NCI-H146 treated with DMSO at 0.1 percent for 48 hours (cell line): Measurements from ENCODE around the gene IGFN1.

Experiments
- DNase-seq: peaks from one replicate; lab custom pipeline; 2025; ENCODE audit not compliant: unreplicated experiment; lab: John Stamatoyannopoulos, UW

The IGFN1 gene

DNA sequence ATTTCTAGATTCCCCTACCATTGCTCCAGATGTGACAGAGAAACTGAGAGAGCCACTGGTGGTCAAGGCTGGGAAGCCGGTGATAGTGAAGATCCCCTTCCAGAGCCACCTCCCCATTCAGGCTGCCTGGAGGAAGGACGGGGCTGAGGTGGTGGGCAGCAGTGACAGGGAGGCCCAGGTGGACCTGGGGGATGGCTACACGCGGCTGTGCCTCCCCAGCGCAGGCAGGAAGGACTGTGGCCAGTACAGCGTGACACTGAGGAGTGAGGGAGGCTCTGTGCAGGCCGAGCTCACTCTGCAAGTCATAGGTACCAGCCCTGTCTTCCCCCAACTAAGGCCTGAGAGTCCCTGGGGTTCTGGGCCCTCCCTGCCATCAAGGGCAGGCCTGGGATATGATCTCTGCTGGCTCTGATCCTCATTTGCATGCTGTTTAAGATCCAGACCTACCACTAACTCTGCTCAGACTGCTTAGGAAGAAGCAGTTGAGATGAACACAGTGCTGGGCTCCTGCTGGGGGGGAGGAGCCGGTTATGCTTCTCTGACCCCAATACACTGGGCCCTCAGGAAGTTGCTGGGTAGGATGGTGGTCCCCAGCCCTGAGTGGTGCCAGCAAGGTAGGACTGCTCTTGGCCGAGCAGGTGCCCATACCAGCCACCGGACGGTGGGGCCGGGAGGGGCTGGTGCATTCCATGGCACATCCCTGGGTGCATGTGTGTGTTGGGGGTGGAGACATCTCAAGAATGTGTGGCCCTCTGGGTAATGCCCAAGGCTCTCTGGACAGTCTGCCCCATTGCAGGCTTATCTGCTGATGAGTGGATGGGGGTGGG is 25.1 kb downstream of the IGFN1 start:
- no peak for DNase-seq

DNA sequence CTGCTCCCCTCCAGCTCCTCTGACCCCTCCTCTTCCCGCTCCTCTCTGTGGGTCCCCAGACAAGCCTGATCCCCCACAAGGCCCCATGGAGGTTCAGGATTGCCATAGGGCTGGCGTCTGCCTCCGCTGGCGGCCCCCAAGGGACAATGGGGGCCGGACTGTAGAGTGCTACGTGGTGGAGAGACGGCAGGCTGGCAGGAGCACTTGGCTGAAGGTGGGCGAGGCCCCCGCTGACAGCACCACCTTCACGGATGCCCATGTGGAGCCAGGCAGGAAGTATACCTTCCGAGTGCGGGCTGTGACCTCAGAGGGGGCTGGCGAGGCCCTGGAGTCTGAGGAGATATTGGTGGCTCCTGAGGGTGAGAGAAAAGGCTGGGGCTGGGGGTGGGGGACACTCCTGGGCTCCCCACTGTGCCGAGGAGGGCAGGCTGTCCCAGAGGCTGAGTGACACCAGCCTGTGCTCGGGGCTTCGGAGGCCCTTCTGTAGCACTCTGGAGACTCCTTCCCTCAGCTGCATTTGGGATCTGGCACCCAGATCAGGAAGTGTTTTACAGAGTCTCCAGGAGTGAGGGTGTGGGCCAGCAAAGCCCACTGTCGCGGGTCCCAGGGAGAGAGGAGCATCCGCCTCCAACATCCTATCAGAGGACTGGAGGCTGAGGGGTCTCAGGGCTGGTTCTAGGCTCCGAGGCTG is 25.9 kb downstream of the IGFN1 start:
- no peak for DNase-seq

DNA sequence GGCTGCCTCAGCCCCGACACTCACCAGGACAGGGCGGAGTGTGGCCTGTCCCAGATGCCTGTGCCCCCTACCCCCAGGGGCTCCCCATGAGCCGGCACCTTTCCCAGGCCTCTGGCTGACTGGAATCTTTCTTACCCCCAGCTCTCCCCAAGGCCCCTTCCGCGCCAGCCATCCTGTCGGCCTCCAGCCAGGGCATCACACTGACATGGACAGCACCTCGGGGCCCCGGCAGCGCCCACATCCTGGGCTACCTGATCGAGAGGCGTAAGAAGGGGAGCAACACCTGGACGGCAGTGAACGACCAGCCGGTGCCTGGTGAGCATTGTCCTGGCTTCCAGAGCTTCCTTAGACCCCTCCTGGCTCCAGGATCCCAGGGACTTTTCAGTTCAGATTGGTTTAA is 26.5 kb downstream of the IGFN1 start:
- no peak for DNase-seq

DNA sequence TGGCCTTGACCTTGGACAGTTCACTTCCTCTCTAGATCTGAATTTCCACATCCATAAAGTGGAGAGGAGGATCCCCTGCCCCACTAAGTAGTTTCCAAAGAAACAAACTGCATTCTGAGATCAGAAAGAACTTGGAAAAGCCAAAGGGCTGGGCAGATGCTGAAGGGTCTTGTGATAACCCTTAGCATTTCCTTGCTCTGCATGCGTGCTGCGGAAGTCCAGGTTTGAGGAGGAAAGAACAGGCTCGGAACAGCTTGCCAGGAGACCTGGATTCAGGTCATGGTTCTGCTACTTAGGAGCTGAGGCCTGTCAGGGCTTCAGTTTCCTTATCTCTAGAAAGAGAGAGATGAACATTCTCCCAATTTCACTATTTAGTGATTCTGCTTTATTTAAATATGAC is 27.2 kb downstream of the IGFN1 start:
- DNase-seq = no peak

DNA sequence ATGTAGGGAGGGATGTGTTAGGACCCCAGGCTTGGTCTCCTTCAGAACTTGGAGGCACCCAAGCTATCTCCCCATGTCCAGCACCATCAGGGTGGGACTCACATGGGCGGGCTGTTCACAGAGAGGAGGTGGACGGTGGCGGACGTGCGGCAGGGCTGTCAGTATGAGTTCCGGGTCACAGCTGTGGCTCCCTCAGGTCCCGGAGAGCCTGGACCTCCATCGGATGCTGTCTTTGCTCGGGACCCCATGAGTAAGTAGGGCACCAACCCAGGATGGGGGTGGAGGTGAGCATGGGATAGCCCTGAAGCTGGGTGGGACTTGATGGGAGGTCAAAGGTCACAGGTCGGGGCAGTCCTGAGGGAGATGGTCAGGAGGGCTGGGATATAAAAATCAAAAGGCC is 27.8 kb downstream of the IGFN1 start:
- DNase-seq = no peak

DNA sequence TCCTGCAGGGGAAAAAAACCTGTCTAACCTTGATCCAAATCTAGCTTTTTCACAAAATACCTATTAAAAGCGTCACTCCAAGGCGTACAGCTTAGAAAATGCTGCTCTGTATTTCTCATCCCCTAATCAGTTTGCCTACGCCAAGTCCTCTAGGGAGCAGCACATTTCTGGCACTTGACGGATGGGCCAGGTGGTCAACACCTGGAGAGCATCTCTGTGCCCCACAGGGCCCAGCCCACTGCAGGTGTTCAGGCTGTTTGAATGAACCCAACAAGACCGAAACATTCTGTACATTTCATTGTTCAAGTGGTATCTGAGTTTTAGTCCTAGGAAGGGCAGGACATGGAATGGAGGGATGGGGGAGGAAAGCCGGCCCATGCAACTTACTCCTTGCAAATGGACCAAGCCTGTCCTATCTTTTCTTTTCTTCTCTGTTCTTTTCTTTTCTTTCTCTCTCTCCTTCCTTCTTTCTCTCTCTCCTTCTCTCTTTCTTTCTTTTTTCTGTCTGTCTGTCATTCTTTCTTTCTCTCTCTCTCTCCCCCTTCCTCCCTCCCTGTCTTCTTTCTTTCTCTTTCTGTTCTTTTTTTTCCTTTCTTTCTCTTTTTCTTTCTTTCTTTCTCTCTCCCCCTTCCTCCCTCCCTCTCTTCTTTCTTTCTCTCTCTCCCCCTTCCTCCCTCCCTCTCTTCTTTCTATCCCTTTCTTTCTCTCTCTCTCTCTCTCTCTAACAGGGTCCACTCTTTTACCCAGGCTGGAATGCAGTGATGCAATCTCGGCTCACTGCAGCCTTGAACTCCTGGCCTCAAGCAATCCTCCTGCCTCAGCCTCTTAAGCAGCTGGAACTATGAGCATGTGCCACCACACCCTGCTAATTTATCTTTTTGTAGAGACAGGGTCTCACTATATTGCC is 29.1 kb downstream of the IGFN1 start:
- no peak for DNase-seq

DNA sequence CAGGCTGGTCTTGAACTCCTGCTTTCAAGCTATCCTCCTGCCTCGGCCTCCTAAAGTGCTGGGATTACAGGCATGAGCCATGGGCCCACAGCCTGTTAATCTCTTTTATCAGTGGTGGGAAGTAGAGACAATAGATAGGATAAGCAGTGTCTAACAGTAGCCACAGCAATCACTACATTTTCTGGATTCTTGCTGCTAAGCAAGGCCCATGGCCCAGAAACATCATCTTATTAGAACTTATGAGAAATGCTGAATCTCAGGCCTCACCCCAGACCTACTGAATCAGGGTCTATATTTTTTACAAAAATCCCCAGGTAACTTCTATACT is 29.7 kb downstream of the IGFN1 start:
- DNase-seq = no peak

DNA sequence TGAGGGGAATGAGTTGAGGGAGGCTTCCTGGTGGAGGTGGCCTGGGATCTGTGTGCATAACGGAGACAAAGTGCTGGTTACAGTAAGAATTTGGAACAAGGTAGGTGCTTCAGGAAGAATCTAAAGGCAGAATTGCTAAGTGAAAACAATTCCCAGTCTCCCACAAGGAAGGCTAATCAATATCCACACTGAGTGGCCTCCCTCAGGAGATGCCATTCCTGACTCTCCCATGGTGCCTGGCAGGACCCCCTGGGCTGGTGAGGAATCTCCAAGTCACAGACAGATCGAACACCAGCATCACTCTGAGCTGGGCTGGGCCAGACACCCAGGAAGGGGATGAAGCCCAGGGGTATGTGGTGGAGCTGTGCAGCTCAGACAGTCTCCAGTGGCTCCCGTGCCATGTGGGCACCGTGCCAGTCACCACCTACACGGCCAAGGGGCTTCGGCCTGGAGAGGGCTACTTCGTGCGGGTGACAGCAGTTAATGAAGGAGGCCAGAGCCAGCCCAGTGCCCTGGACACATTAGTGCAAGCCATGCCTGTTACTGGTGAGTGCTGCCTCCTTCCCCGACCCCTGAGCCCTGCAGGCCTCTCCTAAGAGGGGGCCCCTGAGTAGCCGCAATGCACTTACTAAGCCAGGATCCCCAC is 30.7 kb downstream of the IGFN1 start:
- DNase-seq = no peak

DNA sequence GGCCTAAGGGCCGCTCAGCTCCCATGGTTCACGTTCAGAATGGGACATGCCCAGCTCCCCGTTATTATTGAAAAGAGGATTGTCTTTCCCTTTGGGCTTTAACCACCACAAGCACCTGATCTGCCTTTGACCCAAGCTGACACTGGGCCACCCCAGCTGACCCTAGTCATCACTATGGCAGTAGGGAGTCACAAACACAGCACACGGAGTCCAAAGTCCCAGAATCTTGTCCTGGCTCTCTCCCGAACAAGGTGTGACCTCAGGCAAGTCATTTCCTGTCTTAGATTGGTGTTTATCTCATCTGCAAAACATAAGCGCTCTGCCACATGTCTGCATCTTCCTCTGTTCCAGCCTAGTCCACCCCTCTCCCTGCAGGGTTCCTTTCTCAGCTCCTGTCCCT is 31.5 kb downstream of the IGFN1 start:
- DNase-seq = no peak

DNA sequence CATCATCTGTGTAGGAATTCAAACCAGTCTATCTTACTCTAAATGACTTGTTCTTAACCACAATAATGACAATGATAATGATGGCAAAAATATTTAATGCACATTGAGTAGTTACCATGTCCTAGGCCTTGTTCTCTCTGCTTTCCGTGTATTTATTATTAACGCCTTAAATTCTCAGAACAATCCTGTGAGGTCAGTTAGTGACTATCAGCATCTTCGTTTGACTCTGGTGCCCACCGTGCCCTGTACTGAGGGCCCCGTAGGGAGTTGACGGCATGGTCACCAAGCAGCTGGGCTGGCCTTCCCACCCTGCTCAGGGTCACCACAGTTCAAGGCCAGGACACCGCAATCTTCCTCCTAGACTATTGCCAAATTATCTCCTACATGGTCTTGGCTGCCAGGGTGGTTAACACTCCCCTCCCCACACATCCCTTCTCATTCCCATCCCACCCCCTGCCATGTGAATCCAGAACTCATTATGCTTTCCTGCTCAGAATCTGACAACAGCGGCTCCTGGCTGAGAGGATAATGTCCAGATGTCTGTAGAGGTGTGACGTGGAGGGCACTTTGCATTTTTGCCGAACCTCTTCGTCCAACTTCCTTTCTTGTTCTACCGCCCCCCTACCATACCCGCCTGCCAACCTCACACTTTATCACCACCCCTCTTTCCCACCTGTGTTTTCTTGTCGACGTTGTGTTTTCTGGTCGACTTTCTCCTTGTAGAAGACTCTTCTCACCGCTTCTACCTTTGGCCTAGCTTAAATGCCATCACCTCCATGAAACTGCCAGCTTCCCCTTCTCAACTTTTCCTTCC is 33.4 kb downstream of the IGFN1 start:
- DNase-seq = no peak

DNA sequence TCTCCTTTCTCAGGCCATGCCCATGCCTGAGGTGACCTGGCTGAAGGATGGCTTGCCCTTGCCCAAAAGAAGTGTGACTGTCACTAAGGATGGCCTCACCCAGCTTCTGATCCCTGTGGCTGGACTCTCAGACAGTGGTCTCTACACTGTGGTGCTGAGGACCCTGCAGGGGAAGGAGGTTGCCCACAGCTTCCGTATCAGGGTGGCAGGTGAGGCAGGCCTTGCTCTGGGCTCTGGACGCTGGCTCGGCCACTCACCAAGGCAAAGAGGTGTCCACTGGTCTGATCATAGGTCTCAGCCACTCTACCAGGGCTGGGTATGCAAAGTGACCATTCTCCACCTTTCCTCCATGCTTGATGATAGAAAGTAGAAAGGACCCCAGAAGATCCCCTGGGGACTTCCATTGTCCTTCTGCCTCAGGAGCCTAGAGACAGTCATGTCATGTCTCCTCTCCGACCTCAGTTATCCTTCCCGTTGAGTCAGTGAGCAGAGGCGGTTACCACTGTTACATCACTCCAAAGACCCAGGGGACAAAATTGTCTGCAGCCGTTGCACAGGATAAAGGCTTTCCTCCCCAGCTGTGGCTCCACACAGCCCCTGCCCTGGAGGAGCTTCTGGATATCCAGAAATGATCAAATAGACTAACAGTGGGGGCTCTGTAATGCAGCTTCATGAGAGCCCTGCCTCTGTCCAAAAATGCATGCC is 34.2 kb downstream of the IGFN1 start:
- DNase-seq = no peak

DNA sequence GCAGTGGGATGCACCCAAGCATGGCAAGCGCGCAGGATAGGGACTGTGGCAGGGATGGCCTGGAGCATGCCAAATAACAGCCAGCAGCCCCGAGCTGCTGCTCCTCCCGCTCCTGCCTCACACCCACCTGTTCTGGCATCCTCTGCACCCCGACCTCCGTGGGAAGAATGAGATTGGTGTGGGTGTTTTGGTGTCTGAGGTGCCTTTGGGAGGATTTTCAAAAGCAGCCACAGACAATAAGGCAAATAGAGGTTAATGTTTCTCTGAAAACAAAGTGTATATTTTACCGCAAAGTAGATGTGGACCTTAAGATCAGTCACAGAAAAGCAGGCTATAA is 35.5 kb downstream of the IGFN1 start:
- no peak for DNase-seq

DNA sequence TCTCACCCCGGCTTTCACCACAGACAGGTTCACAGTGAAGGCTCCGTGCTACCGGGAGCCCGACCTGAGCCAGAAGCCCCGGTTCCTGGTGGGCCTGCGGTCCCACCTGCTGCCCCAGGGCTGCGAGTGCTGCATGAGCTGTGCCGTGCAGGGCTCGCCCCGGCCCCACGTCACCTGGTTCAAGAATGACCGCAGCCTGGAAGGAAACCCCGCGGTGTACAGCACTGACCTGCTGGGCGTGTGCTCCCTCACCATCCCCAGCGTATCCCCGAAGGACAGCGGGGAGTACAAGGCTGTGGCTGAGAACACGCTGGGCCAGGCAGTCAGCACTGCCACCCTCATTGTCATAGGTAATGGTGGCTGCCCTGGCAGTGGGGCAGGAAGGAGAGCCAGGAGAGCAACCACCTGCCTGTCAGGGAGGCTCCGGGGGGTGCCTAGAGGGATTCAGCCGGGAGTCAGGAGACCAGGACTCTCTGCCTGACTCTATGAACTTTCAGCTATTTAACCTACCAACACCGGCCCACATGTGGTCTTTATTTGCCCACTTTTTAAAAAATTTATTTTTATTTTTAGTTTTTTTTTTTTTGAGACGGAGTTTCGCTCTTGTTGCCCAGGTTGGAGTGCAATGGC is 36.4 kb downstream of the IGFN1 start:
- no peak for DNase-seq

DNA sequence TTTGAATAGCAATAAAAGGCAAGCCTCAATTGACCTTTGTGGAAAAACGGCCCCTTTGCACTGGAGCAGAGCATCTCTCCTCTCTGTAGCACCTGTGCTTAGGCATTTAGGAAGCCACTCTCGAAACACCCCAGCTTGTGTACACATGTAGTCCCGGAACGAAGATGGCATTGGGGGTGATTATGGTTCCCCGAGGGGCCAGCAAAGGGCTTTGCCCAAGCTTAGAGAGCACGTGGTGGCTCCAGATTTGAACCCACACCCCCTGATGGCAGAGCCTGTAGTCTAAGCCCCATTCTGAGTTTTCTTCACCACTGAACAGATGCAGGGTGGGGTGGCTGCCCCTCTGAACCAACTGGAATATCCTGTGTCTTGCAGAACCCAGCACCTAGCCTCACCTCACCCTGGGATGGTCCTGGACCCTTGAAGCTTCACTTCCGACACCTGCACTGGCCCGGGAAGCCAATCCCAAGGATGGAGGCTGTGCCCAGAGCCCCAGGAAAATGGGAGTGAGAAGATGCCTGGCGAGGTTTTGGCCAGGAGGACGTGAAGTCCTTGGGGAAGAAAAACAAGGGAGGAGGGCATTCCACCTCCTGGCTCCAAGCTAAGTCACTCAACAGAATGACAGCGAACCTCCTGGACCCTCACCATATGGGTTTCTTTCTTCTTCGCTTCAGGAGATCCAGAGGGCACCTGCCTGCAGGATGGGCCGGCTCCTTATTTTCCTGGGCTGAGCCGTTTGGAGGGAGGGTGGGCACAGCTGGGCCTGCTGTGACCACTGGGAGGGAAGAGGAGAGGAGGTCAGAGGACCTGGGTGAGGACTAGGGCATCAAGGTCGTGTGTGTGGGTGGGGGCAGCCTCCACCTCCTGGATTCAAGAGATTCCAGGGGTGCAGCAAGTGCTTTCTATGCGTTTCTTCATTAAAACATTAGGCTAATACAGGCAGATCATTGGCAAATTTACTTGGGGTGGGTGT is 37.7 kb downstream of the IGFN1 start:
- no peak for DNase-seq

DNA sequence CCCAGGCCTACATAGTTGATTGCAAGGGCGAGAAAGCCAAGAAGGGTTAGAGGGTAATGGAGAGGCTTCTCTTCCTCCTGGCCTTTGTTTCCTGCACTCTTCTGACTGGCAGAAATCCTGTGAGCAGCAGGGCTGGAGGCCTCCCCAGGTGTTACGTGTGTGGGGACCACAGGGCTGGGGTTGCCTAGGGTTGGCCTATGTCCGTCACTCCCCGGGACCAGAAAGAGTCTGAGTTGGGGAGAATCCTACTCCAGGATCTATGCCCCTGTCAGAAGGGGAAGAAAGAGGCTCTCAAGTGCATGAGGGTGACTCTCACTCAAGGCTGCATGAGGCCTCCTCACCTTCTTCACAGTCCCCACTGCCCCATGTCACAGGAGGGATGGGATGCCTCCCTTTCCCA is 38.5 kb downstream of the IGFN1 start:
- no peak for DNase-seq

DNA sequence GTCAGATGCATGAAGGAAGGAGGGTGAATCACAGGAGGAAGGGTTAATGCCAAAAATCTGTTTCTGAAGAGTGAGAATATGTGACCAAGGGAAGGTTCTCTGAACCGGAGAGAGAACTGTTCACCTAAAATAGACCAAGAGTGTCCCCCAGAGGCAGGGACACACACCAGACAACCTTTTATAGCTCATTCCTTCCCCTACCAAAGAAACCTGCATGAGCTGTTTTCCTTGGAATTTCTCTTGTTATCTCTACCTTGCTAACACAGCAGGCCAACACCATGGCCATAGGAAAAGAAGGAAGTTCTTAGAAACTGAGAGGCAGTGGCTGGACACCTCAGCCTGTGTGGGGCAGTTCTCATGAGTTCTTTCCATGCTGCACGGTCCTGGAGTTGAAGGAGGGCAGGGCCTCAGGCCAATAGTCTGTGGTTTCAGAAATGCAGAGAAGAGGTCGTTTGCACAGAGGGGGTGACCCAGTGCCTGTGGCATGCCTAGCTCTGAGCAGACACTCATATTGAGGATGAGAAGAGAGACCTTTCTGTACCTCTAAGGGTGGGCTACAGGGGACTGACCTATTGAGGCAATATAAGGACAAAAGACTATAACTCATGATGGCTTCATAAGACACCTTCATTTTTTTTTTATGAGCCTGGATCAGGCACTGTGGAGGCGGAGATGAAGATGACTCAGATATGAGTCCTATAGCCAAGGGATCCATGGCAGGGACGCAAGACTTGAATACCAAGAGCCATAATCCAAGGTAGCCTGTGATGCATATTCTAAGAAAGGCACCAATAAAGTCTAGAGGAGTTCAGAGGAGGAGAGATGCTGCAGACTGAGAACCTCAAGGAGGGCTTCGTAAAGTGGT is 39.4 kb downstream of the IGFN1 start:
- no peak for DNase-seq

DNA sequence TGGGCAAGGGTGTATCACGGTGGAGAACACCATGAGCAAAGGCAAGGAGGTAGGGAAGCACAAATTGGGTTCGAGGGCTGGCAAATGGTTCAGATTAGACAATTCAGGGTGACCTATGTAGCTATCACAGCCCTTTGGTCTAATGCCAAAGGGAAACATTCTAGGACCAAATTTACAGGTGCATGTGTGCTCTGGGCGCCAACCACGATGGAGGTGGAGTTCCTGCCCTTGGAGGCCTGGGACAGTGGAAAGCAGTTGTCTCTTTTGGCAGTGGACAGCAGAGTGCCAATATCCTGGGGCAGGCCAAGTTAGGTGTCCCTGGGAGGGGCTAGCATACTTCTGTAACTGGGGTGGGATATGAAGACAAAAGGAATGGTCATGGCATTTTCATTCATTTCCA is 40.1 kb downstream of the IGFN1 start:
- DNase-seq = no peak
